Adipose tissue (tissue), 3 donors: ENCODE measurements around the gene KRT15. TPM values are rescaled to one million over a fixed set of nuclear protein-coding genes. Genes with fewer than 3 reads are reported as not detected.

Source experiments
- H3K27ac ChIP-seq: one replicate; pipeline ENCODE4 v1.5.1; 2013; ENCODE audit warnings: low read depth, low read length
- WGBS, 3 donors: extraction: QIAGEN DNeasy Blood & Tissue Kit; methylation state at CpG; one replicate each; pipeline ENCODE4 v1.1.7; 2013; 5-methylcytosine and 5-hydroxymethylcytosine counted together
- polyA plus RNA-seq, 3 donors: library from polyadenylated mRNA; stranded (reverse); fragments of 200-250 nt; gene quantifications; one replicate each; pipeline ENCODE4 v1.2.3, GENCODE V29; 2013
- donor health status: healthy with polysubstance abuse.
- donor health status: Bipolar disorder and iron deficiency.
- donor health status: healthy.

KRT15 gene
- polyA plus RNA-seq, 3 donors: 0.11 to 2.1 (median 0.18) TPM

DNA sequence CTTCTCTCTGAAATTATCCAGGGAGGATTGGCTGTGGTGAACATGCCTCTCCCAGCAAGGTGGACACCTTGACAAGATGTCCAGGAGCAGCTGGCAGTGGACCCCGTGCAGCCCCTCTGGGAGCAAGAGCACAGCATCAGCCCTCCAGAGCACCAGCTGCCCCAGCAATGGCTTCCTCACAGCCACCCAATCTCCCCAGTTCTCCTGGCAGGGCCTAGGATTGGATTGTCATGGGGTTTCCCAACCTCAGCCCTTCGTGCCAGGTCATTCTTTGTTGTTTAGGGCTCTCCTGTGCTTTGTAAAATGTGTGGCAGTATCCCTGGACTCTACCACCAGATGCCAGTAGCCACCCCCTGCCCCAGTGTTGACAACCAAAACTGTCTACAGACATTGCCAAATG lies 27.2 kb downstream of the KRT15 start:
- 64 to 89% (median 82%) methylated on average over 2 of the region's 2 CpGs for WGBS, 3 donors
- no peak overlapping the region for H3K27ac ChIP-seq

DNA sequence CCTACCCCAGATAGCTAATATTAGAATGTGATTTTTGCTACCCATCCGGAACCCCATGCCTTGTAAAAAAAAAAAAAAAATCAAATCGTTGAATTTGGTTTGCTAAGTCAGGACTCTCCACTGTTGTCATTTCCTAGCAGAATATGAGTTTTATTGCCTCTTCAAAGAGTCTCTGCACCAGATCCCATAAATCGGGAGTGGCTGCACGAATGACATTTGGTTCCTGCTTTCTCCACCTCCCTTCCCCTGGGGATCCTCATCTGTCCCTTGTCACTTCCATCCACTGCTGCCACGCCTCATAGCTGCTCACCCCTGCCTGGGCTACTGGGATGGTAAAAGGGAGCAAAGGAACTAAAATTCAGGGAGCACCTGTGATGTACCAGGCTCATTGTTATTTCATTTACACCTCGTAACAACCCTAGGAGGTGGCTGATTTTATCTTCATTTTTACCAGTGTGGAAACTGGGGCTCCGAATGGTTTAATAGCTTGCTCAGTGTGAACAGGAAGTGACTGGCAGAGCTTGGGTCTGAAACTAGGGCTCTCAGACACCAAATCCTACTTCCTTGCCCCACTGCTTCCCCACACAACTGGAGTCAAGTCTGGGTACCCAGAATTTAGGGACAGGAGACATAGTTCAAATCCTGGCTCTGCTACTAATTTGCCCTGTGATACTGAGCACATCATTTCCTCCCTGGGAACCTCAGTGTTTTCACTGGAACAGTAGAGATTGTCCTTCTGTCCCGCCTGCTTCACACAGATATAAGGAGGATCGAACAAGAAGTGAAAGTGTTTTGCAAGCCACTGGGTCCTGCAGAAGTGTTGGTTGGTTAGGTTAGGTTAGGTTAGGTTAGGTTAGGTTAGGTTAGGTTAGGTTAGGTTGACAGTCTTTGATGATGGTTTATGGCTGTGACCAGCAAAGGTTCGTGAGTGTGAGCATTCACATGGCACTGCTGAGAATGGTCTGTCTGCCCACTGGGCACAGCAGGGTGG lies 28.4 kb downstream of the KRT15 start:
- WGBS, 3 donors: 63 to 75% (median 67%) methylated on average over 10 of the region's 10 CpGs
- H3K27ac ChIP-seq: no peak overlapping the region

DNA sequence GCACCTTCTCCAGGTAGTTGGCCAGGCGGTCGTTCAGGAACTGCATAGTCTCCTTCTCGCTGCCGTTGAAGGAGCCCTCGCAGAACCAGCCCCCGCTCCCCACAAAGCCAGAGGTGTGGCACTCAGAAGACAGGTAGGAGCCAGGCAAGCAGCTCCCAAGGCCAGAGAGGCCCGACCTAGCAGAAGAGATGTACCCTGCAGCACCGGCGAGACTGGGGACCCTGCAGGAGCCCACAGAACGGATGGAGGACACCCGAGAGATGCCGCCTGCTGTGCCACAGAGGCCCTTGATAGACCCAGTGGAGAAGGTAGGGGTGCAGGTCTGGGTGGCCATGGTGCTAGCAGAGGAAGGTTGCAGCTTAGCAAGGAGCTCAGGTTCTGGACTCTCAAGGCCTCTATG lies 29.2 kb downstream of the KRT15 start, which contains the start of gene KRT36:
KRT36 (minus strand) TSS at position 380 of the 400 bp plus-strand sequence; CDS start at position 334, 46 bp downstream.
- no peak within 1 kb of the TSS for H3K27ac ChIP-seq
- 86 to 95% (median 94%) methylated on average over 12 of the region's 12 CpGs for WGBS, 3 donors

DNA sequence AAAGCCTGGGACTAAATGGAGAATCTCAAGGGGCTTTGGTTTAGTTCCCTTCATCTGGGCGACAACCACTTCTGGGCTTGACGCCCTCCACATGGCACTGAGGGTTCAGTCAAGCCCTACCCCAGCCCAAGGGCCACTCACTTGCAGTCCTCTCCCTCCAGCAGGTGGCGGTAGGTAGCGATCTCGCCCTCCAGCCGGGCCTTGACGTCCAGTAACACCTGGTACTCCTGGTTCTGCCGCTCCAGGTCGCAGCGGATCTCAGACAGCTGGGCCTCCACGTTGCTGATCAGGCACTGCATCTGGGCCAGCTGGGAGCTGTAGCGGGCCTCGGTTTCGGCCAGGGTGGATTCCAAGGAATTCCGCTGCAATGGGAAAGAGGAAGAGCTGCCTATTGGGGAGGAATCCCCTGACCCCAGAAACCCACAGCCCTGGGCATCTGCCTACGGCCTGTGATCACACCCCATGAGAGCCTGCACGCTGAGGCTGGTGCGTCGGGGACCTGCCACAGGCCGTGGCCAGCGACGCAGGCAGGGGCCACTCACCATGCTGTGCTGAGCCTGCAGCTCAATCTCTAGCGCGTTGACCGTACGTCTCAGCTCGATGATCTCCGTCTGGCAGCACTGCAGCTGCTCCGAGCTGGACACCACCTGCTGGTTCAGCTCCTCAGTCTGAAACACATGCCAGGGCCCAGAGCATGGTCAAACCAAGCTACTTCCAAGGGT lies 31.7 kb downstream of the KRT15 start:
- whole genome bisulfite sequencing, 3 donors: 55 to 68% (median 63%) methylated on average over 29 of the region's 29 CpGs
- H3K27ac ChIP-seq: no peak overlapping the region

DNA sequence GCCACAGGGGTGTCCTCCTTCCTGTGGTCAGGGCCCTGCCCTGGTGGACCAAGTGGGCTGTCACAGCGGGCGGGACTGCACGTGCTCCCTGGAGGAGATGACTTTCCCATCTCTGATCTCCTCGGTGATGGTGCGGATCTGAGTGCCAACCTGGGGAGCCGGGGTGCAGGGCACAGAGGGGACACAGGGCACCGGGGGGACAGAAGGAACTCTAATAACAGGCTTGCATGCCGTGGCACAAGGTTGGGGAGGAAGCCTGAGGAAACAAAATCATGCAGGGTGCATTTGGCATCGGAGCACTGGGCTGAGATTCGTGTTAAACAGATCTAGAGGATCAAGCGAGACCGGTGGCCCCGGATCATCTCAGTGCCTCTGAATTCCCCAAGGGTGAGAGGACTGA lies 32.4 kb downstream of the KRT15 start:
- 85 to 94% (median 93%) methylated on average over 13 of the region's 13 CpGs for WGBS, 3 donors
- H3K27ac ChIP-seq: no peak overlapping the region

DNA sequence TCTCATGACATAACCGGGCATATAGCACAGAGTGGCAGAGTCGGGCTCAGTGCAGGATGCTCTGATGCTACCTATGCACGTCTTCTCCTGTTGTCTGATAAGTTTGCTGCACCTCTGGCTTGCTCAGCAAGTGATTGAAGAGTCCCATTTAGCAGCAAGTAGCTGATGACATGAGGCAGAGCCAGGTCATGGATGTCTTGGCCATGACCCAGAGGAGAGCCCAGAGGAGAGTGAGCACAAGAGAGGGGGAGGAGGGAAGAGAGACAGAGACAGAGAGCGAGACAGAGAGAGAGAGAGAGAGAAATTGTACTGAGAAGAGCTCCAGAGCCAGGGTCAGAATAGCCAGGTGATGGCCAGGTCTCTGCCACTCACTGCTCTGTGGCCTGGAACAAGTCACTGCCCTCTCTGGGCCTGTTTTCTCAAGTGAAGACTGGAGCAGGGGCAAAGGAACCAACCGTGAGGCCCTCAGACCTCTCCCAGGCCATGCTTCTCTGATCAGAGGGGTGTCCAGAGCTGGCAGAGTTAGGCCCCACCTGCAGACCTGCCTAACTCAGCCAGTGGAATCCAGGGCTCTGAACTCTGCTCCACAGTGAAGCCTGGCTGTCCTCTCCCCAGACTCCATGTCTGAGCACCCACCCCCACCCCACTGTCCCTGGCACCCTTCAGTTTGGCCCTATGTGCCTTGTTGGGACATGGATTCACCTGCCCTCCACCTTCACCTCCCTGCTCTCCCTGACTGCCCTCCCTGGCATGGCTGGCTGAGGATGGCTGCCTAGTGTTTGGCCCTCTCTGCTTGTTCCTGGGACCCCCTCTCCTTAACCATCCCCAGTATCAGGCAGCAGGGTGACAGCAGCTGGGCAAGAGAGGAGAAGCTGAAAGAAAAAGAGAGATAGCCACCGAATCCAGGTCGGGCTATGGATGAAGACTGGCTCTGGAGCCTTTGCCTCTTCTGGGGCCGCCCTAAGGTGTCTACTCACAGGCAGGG lies 33.5 kb downstream of the KRT15 start:
- WGBS, 3 donors: 82 to 88% (median 86%) methylated on average over 8 of the region's 8 CpGs
- H3K27ac ChIP-seq: no peak overlapping the region

DNA sequence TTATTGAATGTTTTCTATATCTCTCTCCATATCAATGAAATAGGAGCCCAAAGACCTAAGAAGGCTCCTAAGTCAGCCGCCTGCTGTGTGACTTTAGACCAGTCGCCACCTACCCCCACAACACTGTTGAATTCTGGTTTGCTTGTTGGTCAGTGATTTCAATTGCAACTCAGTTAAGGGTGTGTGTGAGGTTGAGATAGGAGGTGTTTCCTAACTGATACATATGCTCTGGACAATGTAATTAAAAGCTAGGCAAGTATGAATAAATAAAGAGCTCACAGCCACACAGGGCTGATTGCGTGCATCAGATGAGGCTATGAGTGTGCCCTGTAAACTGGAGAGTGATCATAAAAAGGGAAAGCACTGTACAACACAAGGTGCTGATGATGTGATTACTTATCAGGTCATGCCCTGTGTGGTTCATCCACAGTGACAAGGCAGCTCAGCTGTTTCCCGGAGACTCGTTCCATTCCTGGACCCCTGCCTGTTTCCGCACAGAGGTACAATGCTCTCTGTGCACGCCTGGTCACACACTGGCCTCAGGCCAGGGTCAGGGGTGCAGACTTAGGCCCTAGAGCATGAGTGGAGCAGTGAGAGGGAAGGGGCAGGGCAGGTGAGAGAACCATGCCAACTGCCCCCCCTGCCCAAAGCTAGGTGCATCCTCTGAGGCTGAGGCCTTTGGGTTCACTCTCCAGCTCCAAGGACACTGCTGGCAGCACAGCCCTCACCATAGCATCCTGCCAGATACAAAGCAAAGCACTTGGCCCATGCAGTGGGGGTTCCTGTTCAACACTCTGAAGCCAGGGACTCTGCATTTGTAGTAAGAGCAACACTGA lies 34.5 kb downstream of the KRT15 start:
- no peak overlapping the region for H3K27ac ChIP-seq
- WGBS, 3 donors: 68 to 79% (median 68%) methylated on average over 7 of the region's 7 CpGs

DNA sequence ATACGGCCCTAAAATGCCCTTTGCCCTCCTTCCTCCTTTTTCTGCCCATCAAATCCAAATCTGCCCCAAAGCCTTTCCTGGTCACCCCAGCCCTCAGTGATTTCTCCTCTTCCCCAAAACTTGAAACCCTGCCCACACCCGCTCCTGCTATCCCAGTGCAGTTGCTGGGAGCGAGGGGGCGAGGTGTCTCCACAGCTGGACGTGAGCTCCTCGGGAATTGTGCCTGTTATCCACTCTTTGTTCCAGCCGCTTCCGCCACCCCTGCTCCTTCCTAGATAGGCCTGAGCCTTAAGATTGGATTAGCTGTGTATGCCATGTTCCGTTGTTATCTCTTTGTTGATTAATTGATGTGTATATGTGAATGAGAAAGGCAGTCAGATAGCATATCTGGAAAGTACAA lies 35.2 kb downstream of the KRT15 start:
- WGBS, 3 donors: 46 to 83% (median 80%) methylated on average over 9 of the region's 9 CpGs
- no peak overlapping the region for H3K27ac ChIP-seq

DNA sequence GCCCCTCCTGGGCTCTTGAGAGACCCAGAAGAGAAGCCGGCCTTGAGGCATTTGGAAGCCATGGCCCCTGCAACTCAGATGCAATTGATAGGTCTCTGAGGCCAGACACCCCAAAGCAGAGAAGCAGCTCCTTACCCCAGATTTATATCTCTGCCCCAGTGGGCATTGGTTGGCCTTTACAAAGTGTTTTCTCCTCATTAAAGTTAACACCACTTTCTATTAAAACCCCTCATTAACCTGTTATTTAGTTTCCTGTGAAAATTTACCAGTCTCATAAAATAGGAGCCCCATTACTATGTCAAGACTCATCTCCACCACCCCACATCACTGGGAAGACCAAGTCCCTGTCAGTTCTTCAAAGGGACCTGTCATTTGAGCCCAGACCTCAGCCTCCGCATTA lies 37.7 kb downstream of the KRT15 start, which contains the start of gene KRT35:
KRT35 (minus strand) TSS at position 116 of the 400 bp plus-strand sequence; CDS start at position 62, 54 bp downstream.
- WGBS, 3 donors: 89 to 92% (median 91%) methylated on average over 2 of the region's 2 CpGs
- no peak within 1 kb of the TSS for H3K27ac ChIP-seq

DNA sequence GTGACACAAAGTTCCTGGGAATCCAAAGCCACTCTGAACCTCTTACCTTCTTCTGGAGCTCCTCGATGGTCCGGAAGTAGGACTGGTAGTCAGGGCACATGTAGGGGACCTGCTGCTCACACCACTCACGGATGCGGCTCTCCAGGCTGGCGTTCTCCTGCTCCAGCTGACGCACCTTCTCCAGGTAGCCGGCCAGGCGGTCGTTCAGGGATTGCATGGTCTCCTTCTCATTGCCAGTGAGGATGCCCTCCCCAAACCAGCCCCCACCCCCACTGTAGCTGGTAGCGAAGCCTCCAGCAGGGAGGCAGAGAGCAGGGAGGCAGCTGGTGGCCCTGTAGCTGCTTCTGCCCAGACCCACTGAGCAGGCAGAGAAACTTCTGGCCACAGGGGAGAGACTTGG lies 38.1 kb downstream of the KRT15 start:
- no peak overlapping the region for H3K27ac ChIP-seq
- WGBS, 3 donors: 95 to 96% (median 96%) methylated on average over 10 of the region's 10 CpGs

DNA sequence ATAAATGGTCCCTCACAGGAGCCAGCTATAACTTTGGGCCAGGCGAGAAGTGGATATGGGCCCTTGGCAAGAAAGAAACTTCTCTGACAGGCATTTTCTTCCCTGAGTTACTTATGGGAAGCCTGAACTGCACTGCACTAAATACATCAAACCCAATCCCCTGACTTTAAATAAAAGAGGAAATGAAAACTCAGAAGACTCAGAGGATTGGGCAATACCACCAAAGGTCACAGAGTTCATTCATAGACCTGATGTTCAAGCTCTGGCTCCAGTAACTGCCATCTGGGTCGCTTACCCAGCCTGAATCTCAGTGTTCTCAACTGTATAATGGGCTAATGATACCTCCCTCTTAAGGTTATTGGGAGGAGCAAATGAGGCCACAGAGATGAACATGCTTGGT lies 38.6 kb downstream of the KRT15 start:
- H3K27ac ChIP-seq: no peak overlapping the region
- WGBS, 3 donors: 40 to 61% (median 61%) methylated on average over 2 of the region's 2 CpGs

DNA sequence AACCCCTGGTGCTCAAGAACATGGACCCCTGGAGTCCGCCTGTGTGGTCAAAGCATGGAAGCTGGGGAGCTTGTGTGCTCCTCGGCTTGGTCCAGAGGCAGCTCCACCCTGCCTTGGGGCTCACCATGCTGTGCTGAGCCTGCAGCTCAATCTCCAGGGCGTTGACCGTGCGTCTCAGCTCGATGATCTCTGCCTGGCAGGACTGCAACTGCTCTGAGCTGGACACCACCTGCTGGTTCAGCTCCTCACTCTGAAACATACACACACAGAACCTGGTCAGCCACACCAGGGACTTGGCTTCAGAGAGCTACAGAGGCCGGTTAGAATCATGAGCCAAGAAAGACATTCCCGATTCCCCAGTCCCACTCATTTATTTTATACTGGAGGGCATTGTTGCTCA lies 40.5 kb downstream of the KRT15 start:
- 84 to 90% (median 90%) methylated on average over 8 of the region's 8 CpGs for WGBS, 3 donors
- no peak overlapping the region for H3K27ac ChIP-seq

DNA sequence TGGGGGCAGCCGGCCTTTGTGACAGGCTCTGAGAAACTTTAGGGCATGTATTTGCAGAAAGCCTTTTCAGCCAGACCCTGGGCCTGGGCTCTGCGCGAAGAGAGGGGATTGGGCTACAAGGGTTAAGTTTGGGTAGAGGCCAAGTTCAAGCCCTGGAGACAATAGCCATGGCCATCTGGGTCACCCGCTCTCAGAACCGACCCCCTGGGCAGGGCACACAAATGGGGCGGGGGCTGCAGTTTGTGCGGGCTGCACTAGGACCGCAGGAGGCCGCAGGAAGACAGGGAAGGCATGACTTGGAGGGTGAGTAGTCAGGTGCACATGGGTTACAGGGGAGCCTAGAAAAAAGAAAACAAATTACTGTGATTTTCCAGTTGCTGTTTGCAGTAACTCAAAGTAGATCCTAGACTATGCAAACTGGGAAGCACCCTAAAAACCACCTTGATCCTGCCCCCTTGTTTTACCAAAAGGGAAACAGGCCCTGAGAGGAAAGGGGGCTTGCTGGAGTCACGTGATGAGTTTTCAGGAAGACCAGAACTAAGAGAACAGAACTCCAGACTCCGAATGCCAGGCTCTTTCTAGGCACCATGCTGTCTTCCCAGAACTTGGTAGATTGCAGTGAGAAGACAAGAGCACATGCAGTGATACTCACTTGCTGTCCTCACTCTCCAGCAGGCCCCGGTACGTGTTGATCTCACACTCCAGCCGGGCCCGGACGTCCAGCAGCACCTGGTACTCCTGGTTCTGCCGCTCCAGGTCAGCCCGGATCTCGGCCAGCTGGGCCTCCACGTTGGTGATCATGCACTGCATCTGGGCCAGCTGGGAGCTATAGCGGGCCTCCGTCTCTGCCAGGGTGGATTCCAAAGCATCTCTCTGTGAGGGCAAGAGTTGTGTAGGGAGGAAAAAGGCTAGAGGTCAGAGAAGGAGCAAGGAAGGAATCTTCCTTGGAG lies 41.5 kb downstream of the KRT15 start:
- no peak overlapping the region for H3K27ac ChIP-seq
- 83 to 88% (median 86%) methylated on average over 22 of the region's 22 CpGs for WGBS, 3 donors

DNA sequence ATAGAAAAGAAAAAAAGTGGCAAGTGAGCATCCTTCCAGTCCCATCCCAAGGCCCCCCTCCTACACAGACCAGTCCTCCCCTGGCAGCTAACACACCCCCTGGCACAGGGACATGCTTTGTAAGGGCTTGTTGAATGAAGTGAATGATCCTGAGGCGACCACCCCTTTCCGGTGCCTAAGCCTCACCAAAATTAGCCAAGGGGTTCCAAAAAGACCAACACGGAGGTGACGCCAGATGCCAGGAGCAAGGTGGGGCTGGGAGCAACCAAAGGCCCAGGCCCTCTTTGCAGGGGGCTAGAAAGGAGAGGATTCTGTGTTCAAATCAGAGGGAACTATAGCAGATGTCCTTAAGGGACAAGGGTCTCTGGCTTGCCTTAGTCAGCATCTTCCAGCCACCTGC lies 43.3 kb downstream of the KRT15 start:
- WGBS, 3 donors: 92 to 98% (median 95%) methylated on average over 4 of the region's 4 CpGs
- no peak overlapping the region for H3K27ac ChIP-seq

DNA sequence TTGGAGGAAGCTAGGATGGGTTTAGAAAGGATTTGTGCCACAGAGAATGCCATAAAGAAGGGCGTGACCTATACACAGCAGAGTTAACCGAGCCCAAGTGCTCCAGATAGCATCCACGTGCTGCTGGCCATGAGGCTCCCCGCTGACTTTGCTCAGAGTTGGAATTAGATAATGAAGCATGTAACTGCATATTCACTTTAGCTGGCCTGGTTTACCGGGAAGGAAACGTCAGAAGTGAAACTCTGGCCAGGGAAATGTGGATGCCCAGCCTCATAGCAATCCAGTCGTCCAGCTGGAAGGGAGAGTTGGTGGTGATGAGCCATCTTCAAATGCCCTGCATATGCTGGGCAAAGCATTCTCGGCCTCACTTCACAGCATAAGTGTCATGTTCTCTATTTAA lies 43.8 kb downstream of the KRT15 start:
- no peak overlapping the region for H3K27ac ChIP-seq
- WGBS, 3 donors: 65 to 73% (median 69%) methylated on average over 8 of the region's 8 CpGs

DNA sequence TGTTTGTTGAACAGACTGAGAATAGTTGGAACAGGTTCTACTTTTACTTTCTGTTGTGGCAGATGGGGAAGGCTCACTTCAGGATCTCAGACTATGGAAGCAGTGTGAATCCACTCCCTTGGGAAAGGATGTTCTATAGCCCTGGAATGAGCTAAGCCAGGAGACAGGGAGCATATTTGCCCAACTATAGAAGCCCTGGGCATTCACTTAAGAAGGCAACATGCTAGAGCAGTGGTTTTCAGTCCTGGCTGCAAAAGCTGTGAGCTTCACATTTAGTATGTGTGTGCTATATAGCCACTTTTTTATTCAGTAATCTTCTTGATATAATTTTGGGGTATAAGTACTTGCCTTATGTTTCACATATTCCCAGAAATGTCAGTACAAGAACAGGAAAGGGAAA lies 50.3 kb downstream of the KRT15 start:
- H3K27ac ChIP-seq: no peak overlapping the region
